ENCODE measurements around the gene CPLX1.

DNA sequence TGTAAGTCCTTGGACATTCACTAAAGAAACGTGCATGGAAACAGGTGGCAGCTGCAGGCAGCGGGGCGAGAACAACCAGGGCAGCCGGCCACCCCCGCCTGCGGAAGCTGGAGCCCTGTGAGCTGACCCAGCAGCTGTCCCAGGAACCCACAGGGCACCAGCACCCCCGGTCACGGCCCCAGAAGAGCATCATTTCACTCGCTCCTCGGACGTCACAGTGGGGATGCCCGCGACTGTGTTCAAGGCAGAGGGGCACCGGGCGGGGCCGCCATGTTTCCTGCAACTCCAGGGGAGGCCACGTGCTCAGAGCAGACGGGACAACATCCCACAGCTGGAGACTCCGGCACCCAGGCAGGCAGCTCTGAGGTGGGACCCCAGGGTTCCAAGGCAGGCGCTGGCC, 45.0 kb upstream of the CPLX1 start:
- TF ChIP-seq EP300 (IDR thresholded peaks at IDR 0.05) (no peak), POLR2A (IDR thresholded peaks at IDR 0.05) (no peak)
- TF ChIP-seq, protein P1, sequence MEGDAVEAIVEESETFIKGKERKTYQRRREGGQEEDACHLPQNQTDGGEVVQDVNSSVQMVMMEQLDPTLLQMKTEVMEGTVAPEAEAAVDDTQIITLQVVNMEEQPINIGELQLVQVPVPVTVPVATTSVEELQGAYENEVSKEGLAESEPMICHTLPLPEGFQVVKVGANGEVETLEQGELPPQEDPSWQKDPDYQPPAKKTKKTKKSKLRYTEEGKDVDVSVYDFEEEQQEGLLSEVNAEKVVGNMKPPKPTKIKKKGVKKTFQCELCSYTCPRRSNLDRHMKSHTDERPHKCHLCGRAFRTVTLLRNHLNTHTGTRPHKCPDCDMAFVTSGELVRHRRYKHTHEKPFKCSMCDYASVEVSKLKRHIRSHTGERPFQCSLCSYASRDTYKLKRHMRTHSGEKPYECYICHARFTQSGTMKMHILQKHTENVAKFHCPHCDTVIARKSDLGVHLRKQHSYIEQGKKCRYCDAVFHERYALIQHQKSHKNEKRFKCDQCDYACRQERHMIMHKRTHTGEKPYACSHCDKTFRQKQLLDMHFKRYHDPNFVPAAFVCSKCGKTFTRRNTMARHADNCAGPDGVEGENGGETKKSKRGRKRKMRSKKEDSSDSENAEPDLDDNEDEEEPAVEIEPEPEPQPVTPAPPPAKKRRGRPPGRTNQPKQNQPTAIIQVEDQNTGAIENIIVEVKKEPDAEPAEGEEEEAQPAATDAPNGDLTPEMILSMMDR (IDR thresholded peaks at IDR 0.05): no peak

Data from ovary (tissue), 3 donors.